Spleen (tissue), 11 donors: Measurements from ENCODE around the gene ANKS1B. TPM values are rescaled to one million over a fixed set of nuclear protein-coding genes. Genes with fewer than 3 reads are reported as not detected.
"Not testable (repeated sequence)": the region's sequence is repeated elsewhere in the genome, so short reads cannot be mapped to it uniquely, and the experiment has no call there.

ENCODE experiments used
- DNase-seq: peaks from one replicate; pipeline ENCODE4 v3.0.0-alpha.2; 2020
- H3K27ac ChIP-seq, 8 donors: fragments of 200-600 bp; sonication (generic) in 7 of 8; 1 replicate in 4 of 8; 2 replicates in 4 of 8; pipeline versions ENCODE4 v1.5.0 to v1.8.0; 2016 to 2021; ENCODE audit warnings: inconsistent platforms in 4 of 8, mild to moderate bottlenecking in 4 of 8, moderate library complexity in 1 of 8
- H3K27me3 ChIP-seq, 7 donors: fragments of 200-600 bp; sonication (generic) in 6 of 7; replicated peaks in 1 of 7; 1 replicate in 4 of 7; 2 replicates in 3 of 7; pipeline versions ENCODE4 v1.5.0 to v1.8.0; 2016 to 2021; ENCODE audit warnings: inconsistent platforms in 3 of 7, mild to moderate bottlenecking in 1 of 7
- H3K36me3 ChIP-seq, 6 donors: fragments of 200-600 bp; sonication (generic) in 5 of 6; 1 replicate in 4 of 6; 2 replicates in 2 of 6; pipeline versions ENCODE4 v1.5.0 to v1.8.0; 2016 to 2021; ENCODE audit warnings: inconsistent platforms in 2 of 6
- H3K4me1 ChIP-seq, 6 donors: fragments of 200-600 bp; sonication (generic) in 5 of 6; 1 replicate in 3 of 6; 2 replicates in 3 of 6; pipeline versions ENCODE4 v1.5.0 to v1.8.0; 2016 to 2021; ENCODE audit warnings: inconsistent platforms in 3 of 6
- H3K4me3 ChIP-seq, 8 donors: fragments of 200-600 bp; sonication (generic) in 7 of 8; 1 replicate in 4 of 8; 2 replicates in 4 of 8; pipeline versions ENCODE4 v1.5.0 to v1.8.0; 2016 to 2021; ENCODE audit warnings: inconsistent platforms in 4 of 8, mild to moderate bottlenecking in 4 of 8, moderate library complexity in 2 of 8
- H3K9me3 ChIP-seq, 8 donors: fragments of 200-600 bp; sonication (generic) in 7 of 8; 1 replicate in 4 of 8; 2 replicates in 4 of 8; pipeline versions ENCODE4 v1.5.0 to v1.8.0; 2016 to 2021; ENCODE audit warnings: inconsistent platforms in 4 of 8
- POLR2A ChIP-seq, 3 donors: fragments of 450-650 bp; IDR thresholded peaks; one replicate each; pipeline ENCODE4 v1.5.1; 2017; ENCODE audit warnings: antibody characterized with exemption in 3 of 3, mild to moderate bottlenecking in 1 of 3
- POLR2AphosphoS5 ChIP-seq, 3 donors: sonication (generic); formaldehyde crosslinking; IDR thresholded peaks; one replicate each; pipeline ENCODE4 v1.5.1; 2017; ENCODE audit warnings: antibody characterized with exemption in 3 of 3
- WGBS, 5 donors: extraction: QIAGEN DNeasy Blood & Tissue Kit in 3 of 5; methylation state at CpG; one replicate each; pipeline versions ENCODE4 v1.1.5 to v1.1.7; 2013 to 2018; 5-methylcytosine and 5-hydroxymethylcytosine counted together
- intact Hi-C: fragments of 100-400 bp; cut with DNase I; formaldehyde crosslinking; loops from one replicate; pipeline ENCODE4 v1.15.0; 2023; ENCODE audit warnings: low total_unique reads
- polyA plus RNA-seq, 3 donors: library from polyadenylated mRNA; stranded (reverse); fragments of 200-250 nt; gene quantifications; one replicate each; pipeline ENCODE4 v1.2.1, GENCODE V29; 2013
- total RNA-seq, 7 donors: library from RNA; depleted of rRNA in 3 of 7; stranded (reverse); fragments of >200 nt in 3 of 7; fragmentation: NEBNext Ultra II Directional in 4 of 7; extraction: Animal tissue kit (Norgen Biotek cat#: 25700) in 4 of 7; gene quantifications; one replicate each; pipeline versions ENCODE4 v1.1.0 to v1.2.1, GENCODE V29; 2016 to 2021
- TF ChIP-seq, protein P1 (sequence below), 11 experiments: fragments of 200-600 bp in 7 of 11; fragments of 450-650 bp in 4 of 11; sonication (generic) in 4 of 11; IDR thresholded peaks in 8 of 11; conservative IDR thresholded peaks in 3 of 11; 1 replicate in 7 of 11; 2 replicates in 4 of 11; pipeline versions ENCODE4 v1.4.0 to v1.8.0; 2016 to 2021; ENCODE audit warnings: antibody characterized with exemption in 11 of 11, inconsistent platforms in 4 of 11, mild to moderate bottlenecking in 1 of 11
- donor health status: healthy with polysubstance abuse.
- donor health status: DM: no; HTN: no; CAD: no; lungs with moderate emphysema.
- donor health status: DM: no; HTN: no; CAD: no.
- donor health status: Bipolar disorder and iron deficiency.
- donor health status: healthy.
- donor health status: DM: no; HTN: no; CAD: no.
- donor health status: DM: yes; HTN: yes; CAD: no.

Gene ANKS1B
- total and polyA plus RNA-seq, 10 donors, result 0.21 to 8.0 (median 4.2) TPM

DNA sequence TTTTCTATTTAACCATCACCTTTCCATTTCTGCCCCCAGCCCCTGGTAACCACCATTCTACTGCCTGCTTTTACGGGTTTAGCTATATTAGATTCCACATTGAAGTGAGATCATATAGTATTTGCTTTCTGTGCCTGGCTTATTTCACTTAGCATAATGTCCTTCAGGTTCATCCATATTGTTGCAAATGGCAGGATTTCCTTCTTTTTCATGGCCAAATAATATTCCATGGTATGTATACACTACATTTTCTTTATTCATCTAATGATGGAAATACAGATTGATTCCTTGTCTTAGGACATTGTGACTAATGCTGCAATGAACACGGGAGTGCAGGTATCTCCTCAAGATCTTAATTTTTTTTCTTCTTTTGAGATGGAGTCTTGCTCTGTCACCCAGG, 1137.5 kb downstream of the ANKS1B start:
- Histone ChIP-seq H3K27ac (no peak overlapping the region), H3K4me3 (no peak overlapping the region), H3K9me3 (no peaks in the 10 kb centered on the region), H3K36me3 (no peaks in the 10 kb centered on the region), H3K4me1 (no peaks in the 10 kb centered on the region), H3K27me3 (peaks cover 0 to 11% (median 0%) of the 10 kb centered on the region in 7 donors)
- intact Hi-C loops, result no loop called here
- 86 to 95% (median 91%) methylated on average over 2 of the region's 2 CpGs for WGBS, 5 donors
- TF ChIP-seq POLR2A (IDR thresholded peaks at IDR 0.05) (no peak), POLR2AphosphoS5 (IDR thresholded peaks at IDR 0.05) (no peak)
- TF ChIP-seq, protein P1, sequence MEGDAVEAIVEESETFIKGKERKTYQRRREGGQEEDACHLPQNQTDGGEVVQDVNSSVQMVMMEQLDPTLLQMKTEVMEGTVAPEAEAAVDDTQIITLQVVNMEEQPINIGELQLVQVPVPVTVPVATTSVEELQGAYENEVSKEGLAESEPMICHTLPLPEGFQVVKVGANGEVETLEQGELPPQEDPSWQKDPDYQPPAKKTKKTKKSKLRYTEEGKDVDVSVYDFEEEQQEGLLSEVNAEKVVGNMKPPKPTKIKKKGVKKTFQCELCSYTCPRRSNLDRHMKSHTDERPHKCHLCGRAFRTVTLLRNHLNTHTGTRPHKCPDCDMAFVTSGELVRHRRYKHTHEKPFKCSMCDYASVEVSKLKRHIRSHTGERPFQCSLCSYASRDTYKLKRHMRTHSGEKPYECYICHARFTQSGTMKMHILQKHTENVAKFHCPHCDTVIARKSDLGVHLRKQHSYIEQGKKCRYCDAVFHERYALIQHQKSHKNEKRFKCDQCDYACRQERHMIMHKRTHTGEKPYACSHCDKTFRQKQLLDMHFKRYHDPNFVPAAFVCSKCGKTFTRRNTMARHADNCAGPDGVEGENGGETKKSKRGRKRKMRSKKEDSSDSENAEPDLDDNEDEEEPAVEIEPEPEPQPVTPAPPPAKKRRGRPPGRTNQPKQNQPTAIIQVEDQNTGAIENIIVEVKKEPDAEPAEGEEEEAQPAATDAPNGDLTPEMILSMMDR (IDR thresholded peaks at IDR 0.05 in 8 of 11, conservative IDR thresholded peaks at IDR 0.05 in 3 of 11), result no peak
- no peak for DNase-seq

- DNase-seq, result no peak
- intact Hi-C loops, result no loop called here
- H3K9me3 ChIP-seq, result no peaks in the 10 kb centered on the region
- H3K36me3 ChIP-seq, result no peaks in the 10 kb centered on the region
- TF ChIP-seq POLR2A (IDR thresholded peaks at IDR 0.05), result no peak
- no peak for TF ChIP-seq POLR2AphosphoS5 (IDR thresholded peaks at IDR 0.05)
- TF ChIP-seq, protein P1 (IDR thresholded peaks at IDR 0.05 in 8 of 11, conservative IDR thresholded peaks at IDR 0.05 in 3 of 11), result no peak
- H3K27me3 ChIP-seq, result peaks cover 0 to 14% (median 0%) of the 10 kb centered on the region in 7 donors
- H3K4me3 ChIP-seq, result no peak overlapping the region
- H3K4me1 ChIP-seq, result no peaks in the 10 kb centered on the region
- no peak overlapping the region for H3K27ac ChIP-seq
Observed at GRCh38 chr12:98845957-98846356, 1138.8 kb downstream of the ANKS1B start.

GRCh38 chr12:98840325-98840724, 1144.4 kb downstream of the ANKS1B start:
- H3K27me3 ChIP-seq, result peaks cover 0 to 14% (median 0%) of the 10 kb centered on the region in 7 donors
- intact Hi-C loops, result no loop called here
- no peaks in the 10 kb centered on the region for H3K4me1 ChIP-seq
- 81 to 93% (median 91%) methylated on average over 3 of the region's 3 CpGs for WGBS, 5 donors
- TF ChIP-seq POLR2A (IDR thresholded peaks at IDR 0.05) (no peak), POLR2AphosphoS5 (IDR thresholded peaks at IDR 0.05) (no peak)
- TF ChIP-seq, protein P1 (IDR thresholded peaks at IDR 0.05 in 8 of 11, conservative IDR thresholded peaks at IDR 0.05 in 3 of 11), result no peak
- no peak for DNase-seq
- no peak overlapping the region for H3K4me3 ChIP-seq
- no peaks in the 10 kb centered on the region for H3K36me3 ChIP-seq
- H3K9me3 ChIP-seq, result no peaks in the 10 kb centered on the region
- no peak overlapping the region for H3K27ac ChIP-seq

DNA sequence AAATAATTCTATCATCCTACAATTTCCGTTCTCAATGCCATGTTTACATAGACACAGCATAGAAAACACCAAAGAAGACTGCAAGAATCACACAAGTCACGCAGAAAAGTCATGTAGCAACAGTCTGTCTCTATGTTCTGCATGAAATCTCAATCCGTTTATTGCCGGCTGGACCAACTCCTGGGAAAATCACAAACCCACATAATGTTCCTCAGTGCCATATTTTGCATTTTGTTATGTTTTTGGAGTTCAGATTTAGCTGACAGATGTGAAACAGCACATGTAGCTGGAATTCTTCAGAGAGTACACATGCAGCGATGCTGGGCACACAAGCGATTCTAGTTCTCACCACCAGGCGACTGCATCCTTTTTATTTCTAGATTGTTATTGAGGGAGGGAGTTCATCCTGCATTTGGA, 1146.5 kb downstream of the ANKS1B start:
- TF ChIP-seq POLR2A (IDR thresholded peaks at IDR 0.05) (no peak), POLR2AphosphoS5 (IDR thresholded peaks at IDR 0.05) (no peak)
- TF ChIP-seq, protein P1 (IDR thresholded peaks at IDR 0.05 in 8 of 11, conservative IDR thresholded peaks at IDR 0.05 in 3 of 11), result peak in 1 of 11 experiments; percentile 13
- Histone ChIP-seq H3K9me3 (no peaks in the 10 kb centered on the region), H3K4me1 (no peaks in the 10 kb centered on the region), H3K4me3 (no peak overlapping the region), H3K36me3 (no peaks in the 10 kb centered on the region), H3K27me3 (peaks cover 0 to 25% (median 0%) of the 10 kb centered on the region in 7 donors), H3K27ac (no peak overlapping the region)
- DNase-seq, result no peak
- intact Hi-C loops, result no loop called here
- 60 to 70% (median 65%) methylated on average over 7 of the region's 7 CpGs for WGBS, 5 donors

- H3K4me3 ChIP-seq, H3K27ac ChIP-seq, H3K4me1 ChIP-seq, intact Hi-C loops, DNase-seq, H3K36me3 ChIP-seq, H3K9me3 ChIP-seq: not testable (repeated sequence)
- 87 to 92% (median 90%) methylated on average over 11 to 12 of the region's 12 CpGs for whole genome bisulfite sequencing, 5 donors
- peaks cover 0 to 33% (median 0%) of the 10 kb centered on the region in 7 donors for H3K27me3 ChIP-seq
Observed at GRCh38 chr12:98837134-98837752, 1147.5 kb downstream of the ANKS1B start.
